ENCODE results near the gene HECW1. TPM values are rescaled to one million over a fixed set of nuclear protein-coding genes. Genes with fewer than 3 reads are reported as not detected.

HECW1 gene
- total RNA-seq, 1 donor from 2014 or later, result 0.15 TPM

- Mint-ChIP-seq H3K4me3 (ENCODE audit: unreplicated experiment) (no peak overlapping the region), H3K27me3 (ENCODE audit: unreplicated experiment) (peaks cover 2% of the 10 kb centered on the region), H3K36me3 (ENCODE audit: low read depth, unreplicated experiment) (no peaks in the 10 kb centered on the region), H3K4me1 (ENCODE audit: unreplicated experiment) (no peaks in the 10 kb centered on the region), H3K9me3 (ENCODE audit: unreplicated experiment) (peaks cover 4% of the 10 kb centered on the region), H3K27ac (ENCODE audit: unreplicated experiment) (no peak overlapping the region)
- DNase-seq (ENCODE audit: low spot score), result no peak
- TF ChIP-seq, protein P1, sequence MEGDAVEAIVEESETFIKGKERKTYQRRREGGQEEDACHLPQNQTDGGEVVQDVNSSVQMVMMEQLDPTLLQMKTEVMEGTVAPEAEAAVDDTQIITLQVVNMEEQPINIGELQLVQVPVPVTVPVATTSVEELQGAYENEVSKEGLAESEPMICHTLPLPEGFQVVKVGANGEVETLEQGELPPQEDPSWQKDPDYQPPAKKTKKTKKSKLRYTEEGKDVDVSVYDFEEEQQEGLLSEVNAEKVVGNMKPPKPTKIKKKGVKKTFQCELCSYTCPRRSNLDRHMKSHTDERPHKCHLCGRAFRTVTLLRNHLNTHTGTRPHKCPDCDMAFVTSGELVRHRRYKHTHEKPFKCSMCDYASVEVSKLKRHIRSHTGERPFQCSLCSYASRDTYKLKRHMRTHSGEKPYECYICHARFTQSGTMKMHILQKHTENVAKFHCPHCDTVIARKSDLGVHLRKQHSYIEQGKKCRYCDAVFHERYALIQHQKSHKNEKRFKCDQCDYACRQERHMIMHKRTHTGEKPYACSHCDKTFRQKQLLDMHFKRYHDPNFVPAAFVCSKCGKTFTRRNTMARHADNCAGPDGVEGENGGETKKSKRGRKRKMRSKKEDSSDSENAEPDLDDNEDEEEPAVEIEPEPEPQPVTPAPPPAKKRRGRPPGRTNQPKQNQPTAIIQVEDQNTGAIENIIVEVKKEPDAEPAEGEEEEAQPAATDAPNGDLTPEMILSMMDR (IDR thresholded peaks at IDR 0.05; ENCODE audit: unreplicated experiment), result no peak
Observed at GRCh38 chr7:43479543-43479942, 367.1 kb downstream of the HECW1 start.

- H3K36me3 Mint-ChIP-seq (ENCODE audit: low read depth, unreplicated experiment), result no peaks in the 10 kb centered on the region
- peaks cover 2% of the 10 kb centered on the region for H3K27me3 Mint-ChIP-seq (ENCODE audit: unreplicated experiment)
- peaks cover 4% of the 10 kb centered on the region for H3K9me3 Mint-ChIP-seq (ENCODE audit: unreplicated experiment)
- TF ChIP-seq, protein P1 (IDR thresholded peaks at IDR 0.05; ENCODE audit: unreplicated experiment), result no peak
- DNase-seq (ENCODE audit: low spot score), result no peak
- no peaks in the 10 kb centered on the region for H3K4me1 Mint-ChIP-seq (ENCODE audit: unreplicated experiment)
- H3K27ac Mint-ChIP-seq (ENCODE audit: unreplicated experiment), result no peak overlapping the region
- no peak overlapping the region for H3K4me3 Mint-ChIP-seq (ENCODE audit: unreplicated experiment)
Observed at GRCh38 chr7:43480581-43480980, 368.1 kb downstream of the HECW1 start.

DNA sequence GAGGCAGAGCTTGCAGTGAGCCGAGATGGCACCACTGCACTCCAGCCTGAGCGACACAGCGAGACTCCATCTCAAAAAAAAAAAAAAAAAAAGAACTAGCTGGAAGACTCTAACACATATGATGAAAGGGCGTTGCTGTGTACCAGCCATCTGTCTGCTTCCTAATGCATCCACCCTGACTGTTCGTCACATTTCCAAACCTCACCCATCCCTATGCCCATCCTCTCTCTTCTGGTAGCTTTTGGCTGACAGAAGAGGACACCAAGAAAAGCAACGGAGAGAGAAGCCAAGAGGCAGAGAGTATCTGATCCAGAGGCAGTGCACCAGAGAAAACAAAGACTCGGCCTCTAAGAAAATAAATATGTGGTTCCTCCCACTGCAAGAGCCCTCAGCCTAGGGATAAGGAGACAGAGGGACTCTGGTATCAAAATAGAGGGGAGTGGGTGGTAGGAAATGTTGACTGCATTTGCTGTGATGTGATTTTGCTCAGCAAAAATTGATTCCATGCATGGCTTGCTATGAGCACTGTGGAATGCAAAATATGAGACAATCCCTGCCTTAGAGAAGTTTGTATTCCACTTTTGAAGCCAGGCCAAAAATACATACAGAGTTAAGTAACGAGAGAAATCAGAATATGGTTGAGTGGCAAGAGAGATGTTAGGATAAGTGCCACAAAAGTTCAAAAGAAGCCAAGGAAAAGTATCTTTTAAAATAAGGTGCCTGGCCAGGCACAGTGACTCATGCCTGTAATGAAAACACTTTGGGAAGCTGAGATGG lies 369.6 kb downstream of the HECW1 start:
- no peak overlapping the region for H3K27ac Mint-ChIP-seq (ENCODE audit: unreplicated experiment)
- H3K4me1 Mint-ChIP-seq (ENCODE audit: unreplicated experiment), result no peaks in the 10 kb centered on the region
- peaks cover 2% of the 10 kb centered on the region for H3K27me3 Mint-ChIP-seq (ENCODE audit: unreplicated experiment)
- H3K4me3 Mint-ChIP-seq (ENCODE audit: unreplicated experiment), result no peak overlapping the region
- no peak for DNase-seq (ENCODE audit: low spot score)
- no peaks in the 10 kb centered on the region for H3K36me3 Mint-ChIP-seq (ENCODE audit: low read depth, unreplicated experiment)
- H3K9me3 Mint-ChIP-seq (ENCODE audit: unreplicated experiment), result peaks cover 4% of the 10 kb centered on the region
- TF ChIP-seq, protein P1 (IDR thresholded peaks at IDR 0.05; ENCODE audit: unreplicated experiment), result no peak

- H3K4me3 Mint-ChIP-seq (ENCODE audit: unreplicated experiment), result no peak overlapping the region
- H3K4me1 Mint-ChIP-seq (ENCODE audit: unreplicated experiment), result no peaks in the 10 kb centered on the region
- H3K9me3 Mint-ChIP-seq (ENCODE audit: unreplicated experiment), result peaks cover 4% of the 10 kb centered on the region
- TF ChIP-seq, protein P1 (IDR thresholded peaks at IDR 0.05; ENCODE audit: unreplicated experiment), result no peak
- H3K27me3 Mint-ChIP-seq (ENCODE audit: unreplicated experiment), result peaks cover 3% of the 10 kb centered on the region
- DNase-seq (ENCODE audit: low spot score), result no peak
- H3K36me3 Mint-ChIP-seq (ENCODE audit: low read depth, unreplicated experiment), result no peaks in the 10 kb centered on the region
- no peak overlapping the region for H3K27ac Mint-ChIP-seq (ENCODE audit: unreplicated experiment)
Observed at GRCh38 chr7:43482679-43483252, 370.3 kb downstream of the HECW1 start.
